Measurements from ENCODE around the gene TMEM45A. TPM values are rescaled to one million over a fixed set of nuclear protein-coding genes. Genes with fewer than 3 reads are reported as not detected.

Gene TMEM45A
- total RNA-seq, 1 experiment from 2014 or later: 6.6 TPM

DNA sequence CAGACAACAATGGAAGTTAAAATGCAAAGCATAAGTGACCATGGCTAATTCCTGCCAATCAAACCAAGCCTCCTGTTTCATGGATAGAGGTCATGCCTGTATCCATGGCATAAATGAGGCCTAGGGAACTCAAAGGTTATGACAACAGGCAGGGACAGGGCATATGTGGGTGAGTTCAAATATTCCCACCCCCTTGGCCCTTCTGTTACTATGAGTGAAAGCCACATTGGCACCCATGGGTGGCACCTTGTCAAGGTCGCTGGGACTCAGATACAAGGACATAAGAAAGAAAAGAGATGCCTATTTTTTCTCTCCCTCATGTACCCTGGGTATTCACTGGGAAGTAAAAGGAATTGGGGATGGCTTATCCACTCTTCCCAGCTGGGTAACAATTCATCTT lies 25.3 kb upstream of the TMEM45A start:
- ChIA-PET CTCF (no interaction called here), POLR2A (no interaction called here)
- TF ChIP-seq ERG (CRISPR knock-in tag; IDR thresholded peaks at IDR 0.05) (no peak), NR1H2 (CRISPR knock-in tag; IDR thresholded peaks at IDR 0.05) (no peak), JUN (CRISPR knock-in tag; IDR thresholded peaks at IDR 0.05) (no peak), ZNF138 (CRISPR knock-in tag; conservative IDR thresholded peaks at IDR 0.05) (no peak), RORB (CRISPR knock-in tag; IDR thresholded peaks at IDR 0.05) (no peak), GTF2I (CRISPR knock-in tag; conservative IDR thresholded peaks at IDR 0.05) (no peak), ATF1 (CRISPR knock-in tag; IDR thresholded peaks at IDR 0.05) (no peak), ETV6 (CRISPR knock-in tag; IDR thresholded peaks at IDR 0.05) (no peak), RELA (CRISPR knock-in tag; IDR thresholded peaks at IDR 0.05; ENCODE audit: borderline replicate concordance) (no peak)
- Mint-ChIP-seq H3K4me3 (no peak overlapping the region), H3K4me1 (no peaks in the 10 kb centered on the region), H3K9me3 (peaks cover 70% of the 10 kb centered on the region), H3K27ac (no peak overlapping the region), H3K27me3 (ENCODE audit: low read depth) (peaks cover 7% of the 10 kb centered on the region; the same call in 1 of the 2 replicates), H3K36me3 (peaks cover 45% of the 10 kb centered on the region)
- DNase-seq (ENCODE audit: low spot score): no peak
- ATAC-seq: no peak

GRCh38 chr3:100468676-100469075 lies 23.7 kb upstream of the TMEM45A start:
- no peak overlapping the region for H3K4me3 Mint-ChIP-seq
- TF ChIP-seq, protein P1, sequence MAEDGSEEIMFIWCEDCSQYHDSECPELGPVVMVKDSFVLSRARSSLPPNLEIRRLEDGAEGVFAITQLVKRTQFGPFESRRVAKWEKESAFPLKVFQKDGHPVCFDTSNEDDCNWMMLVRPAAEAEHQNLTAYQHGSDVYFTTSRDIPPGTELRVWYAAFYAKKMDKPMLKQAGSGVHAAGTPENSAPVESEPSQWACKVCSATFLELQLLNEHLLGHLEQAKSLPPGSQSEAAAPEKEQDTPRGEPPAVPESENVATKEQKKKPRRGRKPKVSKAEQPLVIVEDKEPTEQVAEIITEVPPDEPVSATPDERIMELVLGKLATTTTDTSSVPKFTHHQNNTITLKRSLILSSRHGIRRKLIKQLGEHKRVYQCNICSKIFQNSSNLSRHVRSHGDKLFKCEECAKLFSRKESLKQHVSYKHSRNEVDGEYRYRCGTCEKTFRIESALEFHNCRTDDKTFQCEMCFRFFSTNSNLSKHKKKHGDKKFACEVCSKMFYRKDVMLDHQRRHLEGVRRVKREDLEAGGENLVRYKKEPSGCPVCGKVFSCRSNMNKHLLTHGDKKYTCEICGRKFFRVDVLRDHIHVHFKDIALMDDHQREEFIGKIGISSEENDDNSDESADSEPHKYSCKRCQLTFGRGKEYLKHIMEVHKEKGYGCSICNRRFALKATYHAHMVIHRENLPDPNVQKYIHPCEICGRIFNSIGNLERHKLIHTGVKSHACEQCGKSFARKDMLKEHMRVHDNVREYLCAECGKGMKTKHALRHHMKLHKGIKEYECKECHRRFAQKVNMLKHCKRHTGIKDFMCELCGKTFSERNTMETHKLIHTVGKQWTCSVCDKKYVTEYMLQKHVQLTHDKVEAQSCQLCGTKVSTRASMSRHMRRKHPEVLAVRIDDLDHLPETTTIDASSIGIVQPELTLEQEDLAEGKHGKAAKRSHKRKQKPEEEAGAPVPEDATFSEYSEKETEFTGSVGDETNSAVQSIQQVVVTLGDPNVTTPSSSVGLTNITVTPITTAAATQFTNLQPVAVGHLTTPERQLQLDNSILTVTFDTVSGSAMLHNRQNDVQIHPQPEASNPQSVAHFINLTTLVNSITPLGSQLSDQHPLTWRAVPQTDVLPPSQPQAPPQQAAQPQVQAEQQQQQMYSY (CRISPR knock-in tag; IDR thresholded peaks at IDR 0.05): no peak
- TF ChIP-seq IRF2 (CRISPR knock-in tag; IDR thresholded peaks at IDR 0.05; ENCODE audit: borderline replicate concordance, low read depth): no peak
- TF ChIP-seq NFE2L1 (CRISPR knock-in tag; IDR thresholded peaks at IDR 0.05): no peak
- TF ChIP-seq NFYB (CRISPR knock-in tag; conservative IDR thresholded peaks at IDR 0.05; ENCODE audit: low read depth): no peak
- no peak for TF ChIP-seq SMAD4 (CRISPR knock-in tag; IDR thresholded peaks at IDR 0.05)
- no peaks in the 10 kb centered on the region for H3K4me1 Mint-ChIP-seq
- ChIA-PET POLR2A (no interaction called here), CTCF (no interaction called here)
- H3K36me3 Mint-ChIP-seq: peaks cover 47% of the 10 kb centered on the region
- H3K27ac Mint-ChIP-seq: no peak overlapping the region
- DNase-seq (ENCODE audit: low spot score): no peak
- H3K27me3 Mint-ChIP-seq (ENCODE audit: low read depth): peaks cover 7% of the 10 kb centered on the region
- H3K9me3 Mint-ChIP-seq: peaks cover 72% of the 10 kb centered on the region
- no peak for ATAC-seq

DNA sequence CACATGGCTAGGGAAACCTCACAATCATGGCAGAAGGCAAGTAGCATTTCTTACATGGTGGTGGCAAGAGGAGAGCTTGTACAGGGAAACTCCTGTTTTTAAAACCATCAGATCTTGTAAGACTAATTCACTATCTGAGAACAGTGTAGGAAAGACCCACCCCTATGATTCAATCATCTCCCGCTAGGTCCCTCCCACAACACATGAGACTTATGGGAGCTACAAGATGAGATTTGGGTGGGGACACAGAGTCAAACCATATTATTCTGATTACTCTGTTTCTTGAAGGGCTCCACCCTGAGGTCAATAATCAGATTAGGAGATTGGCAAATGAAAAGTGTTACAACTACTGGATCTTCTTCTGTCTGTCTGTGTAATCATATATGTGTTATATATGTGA lies 21.5 kb upstream of the TMEM45A start:
- Mint-ChIP-seq H3K27ac (no peak overlapping the region), H3K36me3 (peaks cover 45% of the 10 kb centered on the region), H3K4me3 (no peak overlapping the region), H3K27me3 (ENCODE audit: low read depth) (peaks cover 7% of the 10 kb centered on the region), H3K9me3 (peaks cover 69% of the 10 kb centered on the region), H3K4me1 (no peaks in the 10 kb centered on the region)
- CTCF ChIA-PET: no interaction called here
- ATAC-seq (no peak), DNase-seq (ENCODE audit: low spot score) (no peak)
- POLR2A ChIA-PET: no interaction called here
- TF ChIP-seq ZNF396 (CRISPR knock-in tag; IDR thresholded peaks at IDR 0.05; ENCODE audit: borderline replicate concordance): no peak
- no peak for TF ChIP-seq ZBTB21 (CRISPR knock-in tag; IDR thresholded peaks at IDR 0.05; ENCODE audit: borderline replicate concordance)
- TF ChIP-seq, protein P2, sequence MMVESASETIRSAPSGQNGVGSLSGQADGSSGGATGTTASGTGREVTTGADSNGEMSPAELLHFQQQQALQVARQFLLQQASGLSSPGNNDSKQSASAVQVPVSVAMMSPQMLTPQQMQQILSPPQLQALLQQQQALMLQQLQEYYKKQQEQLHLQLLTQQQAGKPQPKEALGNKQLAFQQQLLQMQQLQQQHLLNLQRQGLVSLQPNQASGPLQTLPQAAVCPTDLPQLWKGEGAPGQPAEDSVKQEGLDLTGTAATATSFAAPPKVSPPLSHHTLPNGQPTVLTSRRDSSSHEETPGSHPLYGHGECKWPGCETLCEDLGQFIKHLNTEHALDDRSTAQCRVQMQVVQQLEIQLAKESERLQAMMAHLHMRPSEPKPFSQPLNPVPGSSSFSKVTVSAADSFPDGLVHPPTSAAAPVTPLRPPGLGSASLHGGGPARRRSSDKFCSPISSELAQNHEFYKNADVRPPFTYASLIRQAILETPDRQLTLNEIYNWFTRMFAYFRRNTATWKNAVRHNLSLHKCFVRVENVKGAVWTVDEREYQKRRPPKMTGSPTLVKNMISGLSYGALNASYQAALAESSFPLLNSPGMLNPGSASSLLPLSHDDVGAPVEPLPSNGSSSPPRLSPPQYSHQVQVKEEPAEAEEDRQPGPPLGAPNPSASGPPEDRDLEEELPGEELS (CRISPR knock-in tag; IDR thresholded peaks at IDR 0.05): no peak
- no peak for TF ChIP-seq NR1H2 (CRISPR knock-in tag; IDR thresholded peaks at IDR 0.05)
- no peak for TF ChIP-seq ZNF423 (CRISPR knock-in tag; IDR thresholded peaks at IDR 0.05)
- no peak for TF ChIP-seq NFATC4 (CRISPR knock-in tag; IDR thresholded peaks at IDR 0.05)
- no peak for TF ChIP-seq NR2C2 (CRISPR knock-in tag; IDR thresholded peaks at IDR 0.05)
- no peak for TF ChIP-seq SOX15 (CRISPR knock-in tag; IDR thresholded peaks at IDR 0.05)
- TF ChIP-seq, protein P3, sequence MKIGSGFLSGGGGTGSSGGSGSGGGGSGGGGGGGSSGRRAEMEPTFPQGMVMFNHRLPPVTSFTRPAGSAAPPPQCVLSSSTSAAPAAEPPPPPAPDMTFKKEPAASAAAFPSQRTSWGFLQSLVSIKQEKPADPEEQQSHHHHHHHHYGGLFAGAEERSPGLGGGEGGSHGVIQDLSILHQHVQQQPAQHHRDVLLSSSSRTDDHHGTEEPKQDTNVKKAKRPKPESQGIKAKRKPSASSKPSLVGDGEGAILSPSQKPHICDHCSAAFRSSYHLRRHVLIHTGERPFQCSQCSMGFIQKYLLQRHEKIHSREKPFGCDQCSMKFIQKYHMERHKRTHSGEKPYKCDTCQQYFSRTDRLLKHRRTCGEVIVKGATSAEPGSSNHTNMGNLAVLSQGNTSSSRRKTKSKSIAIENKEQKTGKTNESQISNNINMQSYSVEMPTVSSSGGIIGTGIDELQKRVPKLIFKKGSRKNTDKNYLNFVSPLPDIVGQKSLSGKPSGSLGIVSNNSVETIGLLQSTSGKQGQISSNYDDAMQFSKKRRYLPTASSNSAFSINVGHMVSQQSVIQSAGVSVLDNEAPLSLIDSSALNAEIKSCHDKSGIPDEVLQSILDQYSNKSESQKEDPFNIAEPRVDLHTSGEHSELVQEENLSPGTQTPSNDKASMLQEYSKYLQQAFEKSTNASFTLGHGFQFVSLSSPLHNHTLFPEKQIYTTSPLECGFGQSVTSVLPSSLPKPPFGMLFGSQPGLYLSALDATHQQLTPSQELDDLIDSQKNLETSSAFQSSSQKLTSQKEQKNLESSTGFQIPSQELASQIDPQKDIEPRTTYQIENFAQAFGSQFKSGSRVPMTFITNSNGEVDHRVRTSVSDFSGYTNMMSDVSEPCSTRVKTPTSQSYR (CRISPR knock-in tag; IDR thresholded peaks at IDR 0.05): no peak
- TF ChIP-seq GABPB1 (CRISPR knock-in tag; IDR thresholded peaks at IDR 0.05): no peak
